Testis (tissue), 2 donors: Measurements from ENCODE around the gene PCGF6.

Experiments used
- CTCF ChIP-seq, 3 experiments: fragments of 450-650 bp in 2 of 3; fragments of 200-600 bp in 1 of 3; sonication (generic) in 1 of 3; IDR thresholded peaks; one replicate each; pipeline ENCODE4 v1.5.1; 2016 to 2019; ENCODE audit warnings: antibody characterized with exemption in 3 of 3, mild to moderate bottlenecking in 2 of 3, moderate library complexity in 1 of 3
- POLR2A ChIP-seq: fragments of 450-650 bp; IDR thresholded peaks from one replicate; pipeline ENCODE4 v1.6.1; 2017; ENCODE audit warnings: antibody characterized with exemption, mild to moderate bottlenecking, moderate library complexity

GRCh38 chr10:103334567-103334966 is 16.4 kb downstream of the PCGF6 start:
- TF ChIP-seq CTCF (IDR thresholded peaks at IDR 0.05) = no peak
- no peak for TF ChIP-seq POLR2A
